ENCODE measurements around the gene PPP2R5E.
"Not testable (repeated sequence)": the region's sequence is repeated elsewhere in the genome, so short reads cannot be mapped to it uniquely, and the experiment has no call there.

PPP2R5E gene

DNA sequence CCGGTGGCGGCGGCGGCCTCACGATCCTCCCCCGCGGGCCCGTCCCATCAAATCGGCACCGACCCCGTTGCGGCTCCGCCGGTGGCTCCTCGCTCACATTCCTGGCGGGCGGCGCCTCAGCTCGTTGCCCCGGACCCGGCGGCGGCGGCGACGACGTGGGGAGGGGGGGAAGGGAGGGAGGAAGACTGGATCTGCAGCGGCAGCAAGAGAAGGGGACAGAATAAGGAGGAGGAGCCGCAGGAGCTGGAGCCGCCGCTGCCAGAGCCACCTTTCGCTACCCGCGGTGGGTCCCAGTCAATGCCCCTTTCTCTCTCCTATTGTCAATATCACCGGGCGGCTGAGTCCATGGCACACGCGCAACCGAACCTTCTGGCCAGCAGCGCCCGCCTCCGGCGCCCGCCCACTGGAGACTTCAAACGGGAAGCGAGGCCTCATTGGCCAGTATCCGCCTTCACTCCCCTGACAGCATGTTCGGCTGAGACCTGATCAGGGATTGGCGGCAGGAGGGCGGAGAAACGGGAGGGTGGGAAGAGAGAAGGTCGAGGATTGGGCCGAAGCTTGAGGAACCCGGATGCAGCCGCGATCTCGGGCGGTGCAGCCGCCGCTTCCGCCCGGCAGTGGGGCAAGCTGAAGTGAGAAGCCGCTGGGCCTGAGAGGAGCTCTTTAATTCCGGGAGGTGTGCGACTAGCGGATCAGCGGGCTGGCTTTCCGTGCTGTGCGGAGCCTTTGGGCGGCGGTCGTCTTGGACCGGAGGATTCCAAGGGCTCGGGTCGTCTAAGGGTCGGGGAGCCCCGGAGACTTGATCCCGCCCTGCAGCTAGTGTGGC lies at the start of gene PPP2R5E:
TSS of gene PPP2R5E (minus strand) at position 378 of the 826 bp plus-strand sequence. CDS start 3,692 bp downstream, outside the sequence.
- DNase-seq (ENCODE audit: low read depth): peak; percentile 98

DNA sequence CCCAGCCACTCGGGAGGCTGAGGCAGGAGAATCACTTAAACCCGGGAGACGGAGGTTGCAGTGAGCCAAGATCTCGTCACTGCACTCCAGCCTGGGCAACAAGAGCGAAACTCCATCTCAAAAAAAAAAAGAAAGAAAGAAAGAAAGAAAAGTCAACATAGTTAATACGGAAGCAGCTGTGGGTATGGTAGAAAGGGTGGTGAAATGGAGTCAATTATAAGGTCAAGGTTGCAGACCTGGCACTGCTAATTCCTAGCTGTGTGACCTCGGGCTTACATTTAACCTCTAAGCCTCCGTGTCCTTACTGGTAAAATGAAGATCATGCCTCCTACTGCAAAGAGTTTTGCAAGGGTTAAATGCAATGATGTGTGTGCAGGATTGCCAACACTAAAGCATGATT lies 39.9 kb upstream of the PPP2R5E start:
- not testable (repeated sequence) for DNase-seq (ENCODE audit: low read depth)

DNA sequence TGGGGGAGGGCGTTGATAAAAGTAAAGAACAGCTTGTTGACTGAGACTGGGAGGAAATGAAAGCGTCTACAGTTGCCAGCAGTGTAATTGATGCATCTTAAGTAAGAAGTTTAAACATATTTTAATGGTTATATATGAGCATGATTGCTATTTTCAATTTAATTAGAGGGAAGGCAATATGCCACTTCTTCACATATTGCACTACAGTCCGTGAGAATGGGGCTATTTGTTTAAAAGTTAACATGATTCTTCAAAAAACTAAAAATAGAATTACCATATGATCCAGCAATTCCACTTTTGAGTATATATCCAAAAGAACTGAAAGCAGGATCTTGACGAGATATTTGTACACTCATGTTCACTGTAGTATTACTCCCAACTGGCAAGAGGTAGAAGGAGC lies 38.3 kb upstream of the PPP2R5E start:
- no peak for DNase-seq (ENCODE audit: low read depth)

DNA sequence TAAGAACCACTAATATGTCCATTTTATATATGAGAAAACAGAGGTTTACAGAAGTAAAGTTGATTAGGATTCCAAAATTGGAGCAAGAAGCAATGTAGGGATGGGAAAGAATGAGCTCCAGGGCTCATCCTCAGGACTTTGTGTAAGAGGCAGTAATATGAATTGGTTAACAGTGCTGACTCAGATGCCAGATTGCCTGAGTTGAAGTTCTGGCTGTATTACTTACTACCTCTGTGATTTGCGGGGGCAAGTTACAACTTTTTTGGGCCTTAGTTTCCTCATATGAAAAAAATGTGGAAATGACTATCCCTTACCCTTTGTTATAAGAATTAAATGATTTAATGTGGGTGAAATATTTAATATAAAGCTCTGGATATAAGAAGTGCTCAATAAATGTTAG lies 35.1 kb upstream of the PPP2R5E start:
- DNase-seq (ENCODE audit: low read depth): no peak

DNA sequence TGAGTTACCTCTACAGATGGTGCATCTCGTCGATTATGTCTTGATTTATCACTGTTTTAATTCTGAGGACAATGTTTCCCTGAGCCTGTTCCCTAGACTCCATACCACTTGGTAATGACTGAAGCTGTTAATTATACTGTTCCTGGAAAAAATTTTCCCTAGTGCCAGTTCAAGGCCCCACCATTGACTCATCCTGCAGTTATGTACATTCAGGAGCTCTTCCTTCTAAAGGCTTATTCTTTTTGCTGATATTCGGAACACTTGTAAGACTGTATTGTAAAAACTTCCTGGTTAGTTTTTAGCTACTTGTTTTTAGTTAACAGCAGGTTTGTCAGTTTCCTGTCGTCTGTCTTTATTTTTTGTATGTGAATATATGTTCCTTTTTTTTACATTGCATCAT lies 30.4 kb upstream of the PPP2R5E start:
- no peak for DNase-seq (ENCODE audit: low read depth)

DNA sequence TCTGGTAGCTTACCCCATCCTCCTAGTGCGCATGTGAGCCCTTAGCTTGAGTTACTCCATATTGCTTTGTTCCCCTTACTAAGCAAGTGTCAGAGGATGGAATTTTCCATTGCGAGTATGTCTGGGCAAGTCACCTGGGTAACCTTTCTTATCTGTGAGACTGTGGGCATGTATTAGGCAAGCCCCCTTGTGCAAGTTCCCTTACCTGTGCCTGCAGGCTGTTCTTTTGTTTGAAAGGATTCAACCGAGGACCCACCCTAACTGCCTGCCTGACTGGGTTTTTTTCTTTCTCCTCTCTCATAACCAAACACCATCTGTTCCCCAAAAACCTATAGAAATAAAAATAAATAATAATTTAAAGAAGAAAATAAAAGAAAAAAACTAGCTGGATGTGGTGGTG lies 22.3 kb upstream of the PPP2R5E start:
- DNase-seq (ENCODE audit: low read depth): no peak

DNA sequence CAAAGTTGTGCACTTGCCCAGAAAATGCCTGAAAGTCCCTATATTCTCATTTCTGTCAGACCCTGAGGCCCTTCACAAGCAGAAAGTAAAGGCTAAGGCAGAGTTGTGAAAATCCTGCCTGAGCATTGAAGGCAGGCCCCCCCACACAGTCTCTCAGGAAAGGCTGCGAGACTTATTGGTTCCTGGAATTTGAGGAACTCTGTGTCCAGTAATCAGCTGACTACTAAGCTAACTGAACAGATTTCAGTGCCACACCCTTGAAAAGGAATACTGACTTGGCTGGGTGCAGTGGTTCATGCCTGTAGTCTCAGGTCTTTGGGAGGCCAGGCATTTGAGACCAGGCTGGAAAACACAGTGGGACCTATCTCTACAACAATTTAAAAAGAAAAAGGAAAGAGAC lies 21.1 kb upstream of the PPP2R5E start:
- no peak for DNase-seq (ENCODE audit: low read depth)

DNA sequence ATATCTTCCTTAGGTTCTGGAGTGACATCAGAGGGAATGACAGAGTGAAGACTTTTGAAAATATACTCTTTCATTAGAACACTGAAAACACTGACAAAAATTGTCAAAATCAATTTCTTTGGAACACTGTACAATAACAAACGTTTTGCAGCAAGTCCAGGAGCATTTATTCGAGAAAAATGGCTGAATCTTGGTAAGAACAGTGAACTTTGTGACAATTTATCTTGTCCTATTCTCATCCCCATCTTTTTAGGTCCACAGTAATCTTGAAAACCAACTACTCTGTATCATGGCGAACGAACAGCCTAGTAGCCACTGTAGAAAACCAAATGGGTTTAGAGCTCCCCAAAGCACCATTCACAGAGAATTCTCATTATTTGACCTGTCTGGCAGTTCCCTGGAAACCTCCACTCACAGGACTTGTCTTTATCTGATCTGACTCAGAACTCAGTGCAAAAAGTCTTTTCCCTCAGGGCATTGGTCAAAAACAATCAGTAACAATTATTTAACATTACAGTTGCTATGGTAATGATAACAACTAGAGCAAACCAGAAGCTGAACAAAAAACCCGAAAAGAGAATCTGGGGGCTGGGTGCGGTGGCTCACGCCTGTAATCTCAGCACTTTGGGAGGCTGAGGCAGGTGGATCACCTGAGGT lies 20.3 kb upstream of the PPP2R5E start:
- no peak for DNase-seq (ENCODE audit: low read depth)

DNA sequence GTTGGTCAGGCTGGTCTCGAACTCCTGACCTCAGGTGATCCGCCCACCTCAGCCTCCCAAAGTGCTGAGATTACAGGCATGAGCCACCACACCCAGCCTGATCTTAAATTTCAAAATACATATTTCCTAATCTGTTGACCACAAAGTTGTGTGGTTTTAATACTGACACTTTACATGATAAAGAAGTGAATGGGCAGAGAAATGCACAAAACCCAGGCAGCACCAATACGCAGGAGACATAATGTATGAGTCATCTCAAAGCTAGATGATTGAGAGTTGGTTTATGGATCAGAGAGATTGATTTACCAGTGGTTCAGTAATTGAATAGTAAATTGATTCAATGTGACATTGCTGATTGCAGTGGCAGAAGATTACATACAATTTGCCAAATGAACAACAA lies 19.2 kb upstream of the PPP2R5E start:
- DNase-seq (ENCODE audit: low read depth): no peak

DNA sequence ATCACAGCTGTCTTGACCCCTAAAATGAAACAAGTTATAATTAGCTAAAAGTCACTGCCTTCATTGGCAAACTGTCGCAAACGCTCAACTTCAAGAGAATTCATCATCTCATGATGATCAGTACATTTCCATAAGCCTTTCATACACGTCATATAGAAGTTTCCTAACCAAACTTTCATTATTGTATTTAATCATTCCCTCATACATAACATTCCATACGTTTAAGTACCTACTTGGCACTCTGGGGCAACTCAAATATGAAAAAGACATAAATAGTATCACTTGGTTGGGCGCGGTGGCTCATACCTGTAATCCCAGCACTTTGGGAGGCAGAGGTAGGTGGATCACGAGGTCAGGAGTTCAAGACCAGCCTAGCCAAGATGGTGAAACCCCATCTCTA lies 12.4 kb upstream of the PPP2R5E start:
- no peak for DNase-seq (ENCODE audit: low read depth)

DNA sequence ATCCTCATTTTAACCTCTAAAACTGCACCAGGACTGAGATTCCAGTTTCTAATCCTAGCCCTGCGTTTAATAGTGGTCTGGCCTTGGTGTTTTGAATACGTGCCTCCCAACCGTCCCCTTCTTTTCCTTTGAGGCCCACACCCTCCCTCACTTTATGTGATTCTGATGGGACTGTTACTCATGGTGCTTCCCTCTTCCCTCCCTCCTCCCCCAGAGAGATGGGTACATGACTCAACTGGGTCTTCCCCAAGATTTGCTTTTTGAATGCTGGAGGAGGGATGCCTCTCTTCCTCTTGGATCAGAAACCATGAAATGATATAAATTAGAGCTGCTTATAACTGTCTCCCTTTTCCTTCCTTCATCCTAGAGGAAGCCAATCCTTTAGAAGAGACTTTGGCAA lies 8.2 kb upstream of the PPP2R5E start:
- DNase-seq (ENCODE audit: low read depth): no peak

DNA sequence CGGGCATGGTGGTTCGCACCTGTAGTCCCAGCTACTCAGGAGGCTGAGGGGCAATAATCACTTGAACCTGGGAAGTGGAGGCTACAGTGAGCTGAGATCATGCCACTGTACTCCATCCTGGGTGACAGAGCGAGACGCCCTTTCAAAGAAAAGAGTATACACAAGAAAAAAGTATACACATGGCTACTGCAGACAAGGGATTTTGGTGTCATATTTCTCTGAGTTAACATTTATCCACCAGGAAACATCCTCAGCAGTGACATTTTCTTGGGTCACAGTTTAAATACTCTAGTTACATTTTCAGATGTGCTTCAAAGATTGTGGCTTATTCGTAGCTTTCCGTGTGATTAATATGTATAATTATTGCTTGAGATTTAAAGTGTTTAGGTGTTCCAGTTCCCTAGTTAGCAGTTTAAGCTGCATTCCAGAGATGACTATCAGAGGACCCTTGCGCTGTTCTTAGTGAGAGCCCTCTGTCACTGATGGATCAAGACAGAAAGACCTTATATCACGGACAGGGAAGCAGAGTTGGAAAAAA lies 4.7 kb upstream of the PPP2R5E start:
- DNase-seq (ENCODE audit: low read depth): no peak

DNA sequence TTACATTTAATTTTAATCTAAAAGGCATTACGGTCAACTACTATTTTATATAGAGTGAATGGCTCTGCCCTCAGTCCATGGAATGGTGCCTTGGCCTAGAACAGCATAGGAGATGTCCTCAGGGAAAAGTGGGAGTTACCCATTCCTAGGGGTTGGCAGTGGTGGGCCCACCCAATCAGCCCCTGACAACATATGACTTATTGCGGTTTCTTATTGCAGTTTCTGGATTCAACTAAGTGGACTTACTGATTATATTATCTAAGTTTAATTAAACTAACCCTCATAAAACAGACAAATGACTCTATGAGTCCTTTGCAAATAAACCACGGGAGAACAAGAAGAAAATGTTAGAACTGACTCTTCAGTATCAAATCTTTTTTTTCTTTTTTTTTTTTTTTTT lies 2.3 kb upstream of the PPP2R5E start:
- no peak for DNase-seq (ENCODE audit: low read depth)

DNA sequence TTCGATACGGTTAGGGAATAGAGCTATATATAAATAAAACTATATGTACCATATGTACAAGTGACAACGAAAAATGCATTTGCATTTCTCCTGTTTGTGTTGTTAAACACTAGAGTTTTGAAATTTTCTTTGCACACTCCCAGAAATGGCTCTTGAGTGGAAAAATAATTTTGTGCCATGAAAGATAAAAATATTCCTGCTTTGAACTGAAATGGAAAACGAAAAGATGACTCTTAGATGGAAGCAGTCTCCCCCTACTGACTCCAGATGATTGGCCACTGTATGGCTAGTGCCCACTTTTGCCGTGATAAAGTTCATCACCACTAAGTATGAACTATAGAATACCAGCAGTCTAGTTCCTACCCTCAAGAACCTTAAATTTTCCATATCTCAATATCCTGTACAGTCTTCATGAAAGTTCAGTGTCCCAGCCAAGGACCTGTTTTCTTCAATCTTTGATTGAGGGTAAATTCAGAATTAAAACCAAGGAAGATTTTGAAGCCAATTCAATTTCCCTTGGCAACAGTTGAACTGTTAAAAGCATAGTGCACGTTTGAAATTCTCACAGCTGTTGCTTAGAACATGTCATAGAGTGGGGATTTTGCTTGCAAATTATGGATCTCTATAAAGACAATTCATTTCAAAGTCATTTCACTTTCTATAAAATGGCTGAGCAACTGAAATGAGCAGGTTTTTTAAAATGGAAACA lies 1.6 kb upstream of the PPP2R5E start:
- peak; percentile 34 for DNase-seq (ENCODE audit: low read depth)

DNA sequence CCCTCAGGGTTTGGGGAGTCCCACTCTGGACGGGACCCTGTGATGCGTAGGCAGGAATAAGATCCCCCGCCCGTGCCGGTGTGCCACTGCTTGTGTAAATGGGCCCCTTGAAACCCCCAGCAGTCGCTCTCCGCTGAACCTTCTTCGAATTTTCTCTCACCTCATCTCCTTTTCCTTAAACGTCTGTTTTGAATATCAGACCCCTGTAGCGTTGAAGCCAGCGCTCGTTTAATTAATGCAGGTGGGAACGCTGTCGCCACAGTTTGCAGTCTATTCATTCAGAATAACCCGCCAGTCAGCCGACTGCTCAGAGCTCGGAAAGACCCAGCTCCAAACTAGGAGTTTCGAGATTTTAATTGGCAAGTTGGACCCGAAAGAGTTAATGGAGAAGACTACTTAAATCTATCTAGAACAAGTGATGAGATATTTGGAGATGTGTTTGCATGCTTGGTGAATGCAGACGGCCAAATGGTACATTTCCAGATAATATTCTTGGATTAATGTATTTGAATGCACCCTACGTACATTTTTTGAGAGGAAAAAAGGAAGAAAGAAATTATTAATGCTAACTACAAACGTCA lies 739 bp upstream of the PPP2R5E start:
- DNase-seq (ENCODE audit: low read depth): no peak

DNA sequence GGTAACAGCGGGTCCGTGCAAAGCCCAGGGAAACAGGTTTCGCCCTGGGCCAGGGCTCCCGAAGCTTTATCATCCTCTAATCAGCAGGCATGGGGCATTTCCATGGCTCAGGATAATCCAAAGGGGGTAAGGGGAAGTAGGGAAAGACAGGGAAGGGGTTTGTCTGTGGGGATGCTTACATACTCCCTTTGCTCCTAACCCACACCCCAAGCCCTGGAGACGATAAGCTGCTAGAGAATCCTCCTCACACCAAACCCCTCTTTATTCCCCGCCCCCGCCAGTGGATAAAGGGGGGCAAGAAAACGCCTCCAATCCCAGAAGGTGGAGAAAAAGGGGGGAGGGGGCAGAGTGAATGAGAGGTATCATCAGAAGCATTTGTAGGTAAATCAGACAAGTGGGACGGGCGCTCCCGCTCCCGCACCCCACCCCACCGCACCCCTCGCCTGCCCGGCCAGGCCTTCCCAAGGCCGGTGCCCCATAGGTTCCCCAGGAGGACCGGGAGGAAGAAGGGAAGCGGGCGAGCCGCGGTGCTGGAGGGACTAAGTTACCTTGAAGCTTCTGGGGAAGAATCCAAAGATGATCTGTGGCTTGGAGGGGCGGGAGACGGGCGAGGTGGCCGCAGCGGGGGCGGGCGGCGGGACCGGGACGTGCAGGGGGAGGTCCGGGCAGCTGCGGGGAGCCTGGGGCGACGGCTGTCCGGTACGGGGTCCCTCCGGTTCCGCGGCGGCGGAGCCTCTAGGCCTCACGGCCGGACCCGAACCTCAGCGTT lies 762 bp downstream of the PPP2R5E start:
- no peak for DNase-seq (ENCODE audit: low read depth)

DNA sequence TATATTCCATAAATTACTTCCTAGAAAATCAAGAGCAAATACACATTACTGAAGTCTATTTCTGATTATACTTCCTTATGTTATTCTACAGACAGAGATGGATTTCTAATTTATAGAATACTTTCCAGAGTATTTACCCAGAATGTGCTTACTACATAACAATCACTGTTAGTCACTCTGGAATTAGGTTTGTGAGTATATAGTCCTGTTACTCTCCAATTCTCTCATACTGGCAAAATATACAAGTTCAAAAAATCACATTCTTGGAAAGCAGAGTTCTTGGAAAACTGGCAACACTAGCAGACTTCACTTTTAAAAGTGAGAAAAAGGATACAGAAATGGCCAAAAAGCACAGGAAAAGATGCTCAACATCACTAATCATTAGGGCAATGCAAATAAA lies 7.3 kb downstream of the PPP2R5E start:
- DNase-seq (ENCODE audit: low read depth): no peak

DNA sequence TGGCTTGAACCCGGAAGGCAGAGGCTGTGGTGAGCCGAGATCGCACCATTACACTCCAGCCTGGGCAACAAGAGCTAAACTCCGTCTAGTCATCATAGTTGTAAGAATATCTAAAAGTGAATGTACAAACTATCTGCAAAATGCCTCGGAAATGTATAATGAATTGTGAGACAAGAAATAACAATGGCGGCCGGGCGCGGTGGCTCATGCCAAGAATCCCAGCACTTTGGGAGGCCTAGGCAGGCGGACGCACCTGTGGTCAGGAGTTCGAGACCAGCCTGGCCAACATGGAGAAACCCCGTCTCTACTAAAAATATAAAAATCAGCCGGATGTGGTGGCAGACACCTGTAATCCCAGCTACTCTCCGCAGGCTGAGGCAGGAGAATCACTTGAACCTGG lies 9.7 kb downstream of the PPP2R5E start:
- DNase-seq (ENCODE audit: low read depth): no peak

DNA sequence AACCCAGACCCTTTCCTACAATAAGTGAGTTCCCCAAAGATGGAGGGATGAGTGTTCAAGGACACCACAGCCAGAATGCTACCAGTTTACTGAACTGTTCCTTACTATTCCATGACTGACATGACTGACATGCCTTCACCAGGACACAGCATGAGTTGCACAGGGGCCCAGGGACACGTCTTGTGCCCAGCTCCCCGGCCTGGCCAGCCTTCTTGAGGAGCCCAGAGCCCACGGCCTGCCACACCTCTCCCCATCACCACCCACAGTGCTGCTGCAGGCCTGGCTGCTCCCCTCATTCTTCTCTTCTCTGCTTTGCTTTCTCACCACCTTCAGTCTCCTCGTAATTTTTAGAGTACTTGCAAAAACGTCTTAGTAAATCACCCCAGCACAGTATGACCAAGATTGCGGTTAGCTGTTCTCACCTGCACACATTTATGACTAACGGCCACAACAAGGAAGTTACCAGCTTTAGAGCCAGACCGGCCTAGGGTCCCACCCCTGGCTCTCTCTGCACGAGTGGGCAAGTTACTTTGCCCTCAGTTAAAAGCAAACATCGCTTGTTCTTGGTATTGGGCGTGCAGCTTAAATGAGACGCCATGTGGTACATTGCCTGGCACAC lies 18.5 kb downstream of the PPP2R5E start:
- DNase-seq (ENCODE audit: low read depth): no peak

DNA sequence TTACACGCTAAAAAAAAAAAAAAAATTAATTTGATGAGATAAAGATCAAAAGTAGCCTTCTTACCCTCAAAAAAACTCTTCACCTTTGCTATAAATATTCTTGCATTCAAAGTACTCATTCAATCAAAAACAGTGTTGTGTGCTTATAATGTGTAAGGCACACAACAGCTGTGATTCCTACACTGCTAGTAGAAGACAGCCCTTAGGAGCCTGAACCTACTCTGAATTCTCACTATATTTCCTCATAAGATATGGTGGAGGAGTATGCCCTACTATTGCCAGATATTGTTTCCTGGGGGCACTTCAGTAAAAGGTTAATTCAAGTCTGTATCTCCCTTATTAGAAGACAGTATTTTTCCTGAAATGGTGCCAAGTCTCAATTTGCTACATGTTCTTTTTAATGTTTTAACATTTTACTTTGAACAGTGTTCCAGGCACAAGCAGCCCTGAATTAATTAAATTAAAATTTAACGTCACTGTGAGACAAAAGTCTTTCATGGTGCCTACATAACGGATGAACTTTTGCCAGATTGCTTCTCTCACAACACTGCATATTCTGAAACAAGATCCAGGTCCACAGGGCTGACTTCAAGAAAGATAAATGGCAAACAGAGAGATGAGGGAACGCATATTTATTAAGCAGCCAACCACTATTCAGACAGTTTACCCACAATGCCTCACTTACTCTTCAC lies 19.3 kb downstream of the PPP2R5E start:
- DNase-seq (ENCODE audit: low read depth): no peak

DNA sequence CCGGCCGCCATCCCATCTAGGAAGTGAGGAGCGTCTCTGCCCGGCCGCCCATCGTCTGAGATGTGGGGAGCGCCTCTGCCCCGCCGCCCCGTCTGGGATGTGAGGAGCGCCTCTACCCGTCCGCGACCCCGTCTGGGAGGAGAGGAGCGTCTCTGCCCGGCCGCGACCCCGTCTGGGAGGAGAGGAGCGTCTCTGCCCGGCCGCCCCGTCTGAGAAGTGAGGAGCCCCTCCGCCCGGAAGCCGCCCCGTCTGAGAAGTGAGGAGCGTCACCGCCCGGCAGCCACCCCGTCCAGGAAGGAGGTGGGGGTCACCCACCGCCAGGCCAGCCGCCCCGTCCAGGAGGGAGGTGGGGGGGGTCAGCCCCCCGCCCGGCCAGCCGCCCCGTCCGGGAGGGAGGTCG lies 20.7 kb downstream of the PPP2R5E start:
- not testable (repeated sequence) for DNase-seq (ENCODE audit: low read depth)
